HEK293 (cell line): ENCODE data around the gene EIF4EBP3.

Source experiments
- CTCF ChIA-PET: fragments of 350-600 bp; formaldehyde crosslinking; extraction: SDS; loops from one replicate; lab custom pipeline; 2021; ENCODE audit warnings: antibody characterized with exemption; lab: Yijun Ruan, JAX
- POLR2A ChIA-PET: fragments of 300-600 bp; formaldehyde crosslinking; extraction: SDS; loops from one replicate; lab custom pipeline; 2020; ENCODE audit warnings: antibody characterized with exemption, inconsistent platforms; lab: Yijun Ruan, JAX
- H3K27ac ChIP-seq: fragments of 200-500 bp; sonication (Bioruptor generic); 2 replicates; pipeline ENCODE4 v1.5.1; 2014; ENCODE audit warnings: low read depth, low read length, control low read depth, inconsistent platforms; ENCODE audit errors: extremely low read depth
- H3K36me3 ChIP-seq, 2 experiments: fragments of 200-500 bp in 1 of 2; sonication (Bioruptor generic) in 1 of 2; 1 replicate in 1 of 2; 2 replicates in 1 of 2; pipeline ENCODE4 v1.5.1; 2014 to 2017; ENCODE audit warnings: inconsistent platforms in 2 of 2, low read length in 2 of 2; ENCODE audit not compliant: control insufficient read depth in 2 of 2, insufficient read depth in 1 of 2
- H3K4me1 ChIP-seq: fragments of 200-500 bp; sonication (Bioruptor generic); 2 replicates; pipeline ENCODE4 v1.5.1; 2014; ENCODE audit warnings: mild to moderate bottlenecking, low read length, inconsistent platforms; ENCODE audit not compliant: control insufficient read depth, insufficient read depth
- H3K4me3 ChIP-seq: 2 replicates; pipeline ENCODE4 v1.5.1; 2011; ENCODE audit warnings: low read depth, mild to moderate bottlenecking, control low read depth, low read length, moderate library complexity
- H3K9me3 ChIP-seq: fragments of 200-500 bp; sonication (Bioruptor generic); 2 replicates; pipeline ENCODE4 v1.5.1; 2014; ENCODE audit warnings: low read depth, low read length, inconsistent platforms; ENCODE audit not compliant: control insufficient read depth, insufficient read depth
- GLI2 ChIP-seq: fragments of 450-650 bp; formaldehyde crosslinking; IDR thresholded peaks from 2 replicates; pipeline ENCODE4; 2017; ENCODE audit warnings: missing biosample characterization, missing genetic modification characterization, low read depth, borderline replicate concordance
- KLF8 ChIP-seq: fragments of 450-650 bp; formaldehyde crosslinking; IDR thresholded peaks from 2 replicates; pipeline ENCODE4 v1.5.1; 2016; ENCODE audit warnings: missing biosample characterization, missing genetic modification characterization
- PRDM4 ChIP-seq: fragments of 450-650 bp; formaldehyde crosslinking; IDR thresholded peaks from 2 replicates; pipeline ENCODE4 v1.5.1; 2017; ENCODE audit warnings: missing biosample characterization, missing genetic modification characterization
- TCF7L2 ChIP-seq: IDR thresholded peaks from 2 replicates; pipeline ENCODE4 v1.6.1; 2011; ENCODE audit warnings: low read depth, mild to moderate bottlenecking, inconsistent platforms, low read length, moderate library complexity, borderline replicate concordance
- ZBTB10 ChIP-seq: fragments of 450-650 bp; formaldehyde crosslinking; IDR thresholded peaks from 2 replicates; pipeline ENCODE4 v1.5.1; 2016; ENCODE audit warnings: missing biosample characterization, missing genetic modification characterization
- ZBTB48 ChIP-seq: fragments of 450-650 bp; formaldehyde crosslinking; IDR thresholded peaks from 2 replicates; pipeline ENCODE4 v1.5.1; 2016; ENCODE audit warnings: missing biosample characterization, missing genetic modification characterization
- ZIC2 ChIP-seq: fragments of 450-650 bp; formaldehyde crosslinking; IDR thresholded peaks from 2 replicates; pipeline ENCODE4 v1.5.1; 2016; ENCODE audit warnings: missing biosample characterization, missing genetic modification characterization
- ZNF221 ChIP-seq: fragments of 450-650 bp; formaldehyde crosslinking; IDR thresholded peaks from 2 replicates; pipeline ENCODE4 v1.5.1; 2017; ENCODE audit warnings: missing biosample characterization, missing genetic modification characterization, borderline replicate concordance
- ZNF266 ChIP-seq: fragments of 450-650 bp; formaldehyde crosslinking; IDR thresholded peaks from 2 replicates; pipeline ENCODE4 v1.5.1; 2016; ENCODE audit warnings: missing biosample characterization, missing genetic modification characterization, low read depth
- ZNF292 ChIP-seq: fragments of 450-650 bp; formaldehyde crosslinking; IDR thresholded peaks from 2 replicates; pipeline ENCODE4 v1.5.1; 2016; ENCODE audit warnings: low read depth, missing biosample characterization, missing genetic modification characterization, borderline replicate concordance
- ZNF324 ChIP-seq: fragments of 450-650 bp; formaldehyde crosslinking; IDR thresholded peaks from 2 replicates; pipeline ENCODE4 v1.5.1; 2016; ENCODE audit warnings: missing biosample characterization, missing genetic modification characterization
- ZNF366 ChIP-seq: fragments of 450-650 bp; formaldehyde crosslinking; conservative IDR thresholded peaks from 2 replicates; pipeline ENCODE4 v1.5.1; 2016; ENCODE audit warnings: missing biosample characterization, missing genetic modification characterization
- ZNF394 ChIP-seq: fragments of 450-650 bp; formaldehyde crosslinking; IDR thresholded peaks from 2 replicates; pipeline ENCODE4 v1.5.1; 2016; ENCODE audit warnings: missing biosample characterization, missing genetic modification characterization, mild to moderate bottlenecking, moderate library complexity, borderline replicate concordance
- ZNF501 ChIP-seq: fragments of 450-650 bp; formaldehyde crosslinking; IDR thresholded peaks from 2 replicates; pipeline ENCODE4 v1.5.1; 2016; ENCODE audit warnings: missing biosample characterization, missing genetic modification characterization
- ZNF510 ChIP-seq: fragments of 450-650 bp; formaldehyde crosslinking; IDR thresholded peaks from 2 replicates; pipeline ENCODE4 v1.5.1; 2018; ENCODE audit warnings: mild to moderate bottlenecking, missing genetic modification characterization, missing biosample characterization; ENCODE audit not compliant: insufficient replicate concordance
- ZNF529 ChIP-seq: fragments of 450-650 bp; formaldehyde crosslinking; IDR thresholded peaks from 2 replicates; pipeline ENCODE4 v1.5.1; 2017; ENCODE audit warnings: missing genetic modification characterization, missing biosample characterization; ENCODE audit not compliant: insufficient replicate concordance
- ZNF548 ChIP-seq: fragments of 450-650 bp; formaldehyde crosslinking; IDR thresholded peaks from 2 replicates; pipeline ENCODE4 v1.5.1; 2016; ENCODE audit warnings: missing biosample characterization, missing genetic modification characterization
- ZNF560 ChIP-seq: fragments of 450-650 bp; formaldehyde crosslinking; IDR thresholded peaks from 2 replicates; pipeline ENCODE4 v1.5.1; 2017; ENCODE audit warnings: missing biosample characterization, missing genetic modification characterization, borderline replicate concordance
- ZNF610 ChIP-seq: fragments of 450-650 bp; formaldehyde crosslinking; IDR thresholded peaks from 2 replicates; pipeline ENCODE4 v1.5.1; 2016; ENCODE audit warnings: missing biosample characterization, missing genetic modification characterization, borderline replicate concordance
- ZNF623 ChIP-seq: fragments of 450-650 bp; formaldehyde crosslinking; IDR thresholded peaks from 2 replicates; pipeline ENCODE4 v1.5.1; 2016; ENCODE audit warnings: missing biosample characterization, missing genetic modification characterization
- ZNF792 ChIP-seq: fragments of 450-650 bp; formaldehyde crosslinking; IDR thresholded peaks from 2 replicates; pipeline ENCODE4 v1.5.1; 2016; ENCODE audit warnings: missing biosample characterization, missing genetic modification characterization
- ZNF837 ChIP-seq: fragments of 450-650 bp; formaldehyde crosslinking; IDR thresholded peaks from 2 replicates; pipeline ENCODE4 v1.5.1; 2016; ENCODE audit warnings: missing biosample characterization, missing genetic modification characterization
- TF ChIP-seq, protein P1 (sequence below): fragments of 450-650 bp; formaldehyde crosslinking; IDR thresholded peaks from 2 replicates; pipeline ENCODE4 v1.5.1; 2017; ENCODE audit warnings: missing biosample characterization, missing genetic modification characterization

EIF4EBP3 gene

DNA sequence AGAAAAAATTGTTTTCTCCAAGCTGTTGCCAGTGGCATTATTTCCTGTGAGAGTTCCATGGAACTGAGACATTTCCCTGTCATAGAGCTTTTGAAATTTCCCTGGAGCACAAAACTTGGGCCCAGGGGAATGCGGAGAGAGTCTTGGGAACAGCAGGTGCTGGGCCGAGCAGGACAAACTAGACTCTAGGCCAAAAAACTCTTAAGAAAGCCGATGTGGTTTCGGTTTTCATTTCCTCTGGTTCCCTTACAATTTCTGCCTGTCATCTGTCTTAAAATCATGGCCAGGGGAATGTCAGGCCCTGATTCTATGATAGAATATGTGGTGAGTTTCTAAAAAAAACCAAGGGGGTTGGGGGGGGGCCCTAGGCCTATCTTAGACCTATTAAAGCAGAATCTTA is 21.7 kb downstream of the EIF4EBP3 start (continued):
- no peak for TF ChIP-seq ZBTB10

- no peak overlapping the region for H3K4me3 ChIP-seq
- POLR2A ChIA-PET: interaction anchor here (1.4 kb wide), 1 partner anchor 77 kb away, joined by 4 read pairs; the partner anchor contains the start of genes IK and NDUFA2
- CTCF ChIA-PET: interaction anchor here (1.1 to 1.7 kb wide), 2 partner anchors 9 to 218 kb away, joined by 3 to 4 read pairs; no protein-coding TSS in a partner anchor
- peaks cover 6 to 32% of the 10 kb centered on the region in 2 experiments; a peak in 2 of 3 replicates for H3K36me3 ChIP-seq
- no peak overlapping the region for H3K27ac ChIP-seq
- TF ChIP-seq TCF7L2 (no peak), GLI2 (tag by site-specific recombination) (no peak), ZNF548 (tag by site-specific recombination) (no peak), ZNF366 (tag by site-specific recombination) (no peak), PRDM4 (no peak), ZNF792 (tag by site-specific recombination) (no peak)
- TF ChIP-seq, protein P1, sequence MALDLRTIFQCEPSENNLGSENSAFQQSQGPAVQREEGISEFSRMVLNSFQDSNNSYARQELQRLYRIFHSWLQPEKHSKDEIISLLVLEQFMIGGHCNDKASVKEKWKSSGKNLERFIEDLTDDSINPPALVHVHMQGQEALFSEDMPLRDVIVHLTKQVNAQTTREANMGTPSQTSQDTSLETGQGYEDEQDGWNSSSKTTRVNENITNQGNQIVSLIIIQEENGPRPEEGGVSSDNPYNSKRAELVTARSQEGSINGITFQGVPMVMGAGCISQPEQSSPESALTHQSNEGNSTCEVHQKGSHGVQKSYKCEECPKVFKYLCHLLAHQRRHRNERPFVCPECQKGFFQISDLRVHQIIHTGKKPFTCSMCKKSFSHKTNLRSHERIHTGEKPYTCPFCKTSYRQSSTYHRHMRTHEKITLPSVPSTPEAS (tag by site-specific recombination): no peak
- H3K4me1 ChIP-seq: no peaks in the 10 kb centered on the region
- H3K9me3 ChIP-seq: no peaks in the 10 kb centered on the region
Observed at GRCh38 chr5:140570058-140570457, 22.6 kb downstream of the EIF4EBP3 start.

GRCh38 chr5:140570488-140570887 is 23.0 kb downstream of the EIF4EBP3 start:
- Histone ChIP-seq H3K9me3 (no peaks in the 10 kb centered on the region), H3K4me3 (no peak overlapping the region), H3K4me1 (no peaks in the 10 kb centered on the region), H3K27ac (no peak overlapping the region), H3K36me3 (peaks cover 6 to 32% of the 10 kb centered on the region in 2 experiments; a peak in 2 of 3 replicates)
- ChIA-PET CTCF (interaction anchor here (1.1 to 1.7 kb wide), 2 partner anchors 9 to 219 kb away, joined by 3 to 4 read pairs; no protein-coding TSS in a partner anchor), POLR2A (interaction anchor here (1.4 kb wide), 1 partner anchor 77 kb away, joined by 4 read pairs; the partner anchor contains the start of genes IK and NDUFA2)
- TF ChIP-seq ZNF560 (tag by site-specific recombination) (no peak), KLF8 (tag by site-specific recombination) (no peak), ZNF292 (tag by site-specific recombination) (no peak), ZNF837 (tag by site-specific recombination) (no peak), ZNF510 (no peak), ZNF623 (tag by site-specific recombination) (no peak), ZNF266 (tag by site-specific recombination) (no peak), ZNF394 (tag by site-specific recombination) (no peak), ZIC2 (tag by site-specific recombination) (no peak), ZNF501 (tag by site-specific recombination) (no peak), ZNF610 (no peak), ZNF324 (no peak), ZNF221 (tag by site-specific recombination) (no peak), ZNF529 (tag by site-specific recombination) (no peak), ZBTB48 (no peak)
